Fibroblast of peridontal ligament (primary cell): ENCODE data around the gene IRF2BP2.

Experiments
- DNase-seq: peaks from one replicate; pipeline ENCODE4 v3.0.0-alpha.2; 2010; ENCODE audit errors: extremely low read depth

The IRF2BP2 gene

DNA sequence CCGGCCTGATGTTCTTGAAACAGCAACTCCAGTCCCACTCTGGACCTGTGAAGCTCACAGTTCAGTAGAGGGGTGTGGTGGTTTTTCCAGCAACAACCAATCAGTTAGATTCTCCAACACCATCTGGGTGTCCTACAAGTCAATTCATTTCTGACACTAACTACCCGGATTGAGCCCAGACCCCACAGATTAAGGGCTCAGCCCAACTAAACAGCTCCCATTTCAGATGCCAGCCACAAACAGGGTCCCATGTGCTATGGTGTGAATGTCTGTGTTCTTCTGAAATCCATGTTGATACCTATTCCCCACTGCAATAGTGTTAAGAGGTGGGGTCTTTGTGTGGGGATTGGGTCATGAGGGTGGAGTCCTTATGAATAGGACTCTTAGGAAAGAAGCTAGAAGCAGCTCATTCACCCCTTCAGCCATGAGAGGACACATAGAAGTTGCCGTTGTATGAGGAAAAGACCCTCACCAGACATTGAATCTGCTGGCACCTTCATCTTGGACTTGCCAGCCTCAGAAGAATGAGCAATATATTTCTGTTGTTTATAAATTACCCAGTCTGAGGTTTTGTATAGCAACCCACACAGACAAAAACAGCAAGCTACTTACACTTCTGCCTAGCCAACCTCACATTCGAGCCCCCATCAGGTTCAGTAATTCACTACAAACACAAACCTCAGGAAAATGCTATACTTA lies 53.6 kb downstream of the IRF2BP2 start:
- no peak for DNase-seq

DNA sequence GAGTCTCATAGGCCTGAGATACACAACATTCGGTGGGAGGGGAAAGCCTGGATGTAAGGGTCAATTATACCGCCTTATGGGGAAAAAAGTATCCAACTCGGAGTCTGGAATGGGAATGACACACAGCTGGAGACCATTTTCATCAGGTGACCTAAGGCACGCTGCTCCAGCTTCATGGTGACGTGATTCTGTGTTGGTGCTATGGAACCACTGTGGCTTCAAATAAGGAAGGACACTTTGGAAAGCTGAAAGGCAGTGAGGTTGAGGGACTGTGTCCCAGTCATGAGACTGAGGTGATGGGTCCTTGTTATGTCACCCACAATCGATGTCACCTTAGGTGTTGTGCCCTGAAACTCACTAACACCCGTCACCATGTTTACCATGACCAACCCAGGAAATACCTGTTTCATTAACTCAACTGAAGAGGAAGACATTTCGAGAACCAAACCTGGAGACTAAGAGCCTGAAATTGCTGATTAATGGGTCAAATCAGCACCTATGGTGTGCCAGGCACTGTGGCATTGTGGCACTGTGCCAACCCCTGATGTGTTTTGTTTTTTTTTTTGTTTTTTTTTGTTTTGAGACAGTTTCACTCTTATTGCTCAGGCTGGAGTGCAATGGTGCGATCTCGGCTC lies 54.5 kb downstream of the IRF2BP2 start:
- DNase-seq: no peak

DNA sequence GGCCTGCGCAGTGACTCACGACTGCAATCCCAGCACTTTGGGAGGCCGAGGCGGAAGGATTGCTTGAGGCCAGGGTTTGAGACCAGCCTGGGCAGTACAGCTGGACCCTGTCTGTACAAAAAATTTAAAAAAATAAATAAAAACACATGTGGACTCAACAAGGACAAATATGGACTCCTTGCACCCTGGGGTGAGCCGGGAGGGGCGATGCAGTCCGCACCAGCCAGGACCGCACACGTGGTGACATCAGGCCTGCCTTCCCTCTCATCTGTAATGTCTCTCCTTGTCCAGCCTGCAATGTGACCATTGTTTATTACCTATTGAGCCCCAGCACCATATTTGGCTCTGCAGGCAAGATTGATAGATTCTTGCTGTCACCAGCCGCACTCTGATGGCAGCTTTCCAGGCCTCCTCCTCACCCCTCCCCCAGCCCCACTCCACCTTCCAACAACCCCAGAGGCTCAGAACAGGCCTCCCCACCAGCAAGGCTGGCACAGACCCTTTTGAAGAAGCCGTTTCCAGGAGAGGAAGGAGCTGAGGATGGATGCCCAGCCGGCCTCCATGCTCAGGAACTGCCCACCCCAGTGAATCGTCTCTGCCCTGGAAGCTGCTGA lies 55.2 kb downstream of the IRF2BP2 start:
- DNase-seq: no peak
